Esophagus muscularis mucosa (tissue), 4 donors: ENCODE measurements around the gene FLNC. TPM values are rescaled to one million over a fixed set of nuclear protein-coding genes. Genes with fewer than 3 reads are reported as not detected.
A peak's percentile ranks its signal among the peaks of the same experiment; 100 is the strongest.

Experiments used
- DNase-seq: peaks from one replicate; pipeline ENCODE4 v3.0.0-alpha.2; 2017; ENCODE audit errors: extremely low spot score
- H3K27ac ChIP-seq, 4 donors: fragments of 200-600 bp; sonication (generic); replicated peaks in 1 of 4; 1 replicate in 3 of 4; 2 replicates in 1 of 4; pipeline ENCODE4 v1.5.1; 2016 to 2019; ENCODE audit warnings: mild to moderate bottlenecking in 1 of 4
- H3K27me3 ChIP-seq, 4 donors: fragments of 200-600 bp; sonication (generic); one replicate each; pipeline versions ENCODE4 v1.5.1 to v1.6.0; 2016 to 2019
- H3K36me3 ChIP-seq, 4 donors: fragments of 200-600 bp; sonication (generic); one replicate each; pipeline ENCODE4 v1.5.1; 2016 to 2019
- H3K4me1 ChIP-seq, 4 donors: fragments of 200-600 bp; sonication (generic); one replicate each; pipeline ENCODE4 v1.5.1; 2016 to 2019
- H3K4me3 ChIP-seq, 4 donors: fragments of 200-600 bp; sonication (generic); 1 replicate in 2 of 4; 2 replicates in 2 of 4; pipeline ENCODE4 v1.5.1; 2016 to 2019; ENCODE audit warnings: mild to moderate bottlenecking in 4 of 4, moderate library complexity in 1 of 4
- H3K9me3 ChIP-seq, 4 donors: fragments of 200-600 bp; sonication (generic); 1 replicate in 3 of 4; 2 replicates in 1 of 4; pipeline ENCODE4 v1.5.1; 2016 to 2019
- EP300 ChIP-seq: sonication (generic); formaldehyde crosslinking; IDR thresholded peaks from one replicate; pipeline ENCODE4 v1.6.1; 2017; ENCODE audit warnings: antibody characterized with exemption
- POLR2A ChIP-seq: fragments of 450-650 bp; IDR thresholded peaks from one replicate; pipeline ENCODE4 v1.6.1; 2017; ENCODE audit warnings: antibody characterized with exemption, moderate library complexity, mild to moderate bottlenecking, low read depth
- POLR2AphosphoS5 ChIP-seq, 2 donors: sonication (generic); formaldehyde crosslinking; IDR thresholded peaks; one replicate each; pipeline ENCODE4 v1.6.1; 2017; ENCODE audit warnings: antibody characterized with exemption in 2 of 2
- WGBS: methylation state at CpG from one replicate; pipeline ENCODE4 v1.1.5; 2018; 5-methylcytosine and 5-hydroxymethylcytosine counted together
- intact Hi-C: fragments of 100-400 bp; cut with DNase I; formaldehyde crosslinking; loops from one replicate; pipeline ENCODE4 v1.15.1; 2023
- total RNA-seq, 4 donors: library from RNA; depleted of rRNA; stranded (reverse); fragments of >200 nt; gene quantifications; one replicate each; pipeline versions ENCODE4 v1.1.0 to v1.2.1, GENCODE V29; 2016
- TF ChIP-seq, protein P1 (sequence below), 3 experiments: fragments of 200-600 bp in 2 of 3; fragments of 450-650 bp in 1 of 3; sonication (generic) in 2 of 3; IDR thresholded peaks; one replicate each; pipeline ENCODE4 v1.5.1; 2017 to 2019; ENCODE audit warnings: antibody characterized with exemption in 3 of 3, mild to moderate bottlenecking in 2 of 3, moderate library complexity in 1 of 3

The FLNC gene
- total RNA-seq, 4 donors from 2014 or later, result 391 to 932 (median 533) TPM

DNA sequence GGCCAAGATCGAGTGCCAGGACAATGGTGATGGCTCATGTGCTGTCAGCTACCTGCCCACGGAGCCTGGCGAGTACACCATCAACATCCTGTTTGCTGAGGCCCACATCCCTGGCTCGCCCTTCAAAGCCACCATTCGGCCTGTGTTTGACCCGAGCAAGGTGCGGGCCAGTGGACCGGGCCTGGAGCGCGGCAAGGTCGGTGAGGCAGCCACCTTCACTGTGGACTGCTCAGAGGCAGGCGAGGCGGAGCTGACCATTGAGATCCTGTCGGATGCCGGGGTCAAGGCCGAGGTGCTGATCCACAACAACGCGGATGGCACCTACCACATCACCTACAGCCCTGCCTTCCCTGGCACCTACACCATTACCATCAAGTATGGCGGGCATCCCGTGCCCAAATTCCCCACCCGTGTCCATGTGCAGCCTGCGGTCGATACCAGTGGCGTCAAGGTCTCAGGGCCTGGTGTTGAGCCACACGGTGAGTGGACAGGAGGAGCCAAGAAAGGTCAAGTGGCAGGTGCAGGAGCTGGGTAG lies 14.6 kb downstream of the FLNC start:
- peak overlapping the region in 3 of 4 donors; percentile 34 to 98 (median 97) for H3K27ac ChIP-seq
- intact Hi-C loops, result no loop called here
- H3K4me3 ChIP-seq, result no peak overlapping the region
- no peaks in the 10 kb centered on the region for H3K27me3 ChIP-seq
- no peak for DNase-seq
- WGBS, result 87% methylated on average over 14 of the region's 25 CpGs
- H3K4me1 ChIP-seq, result peaks cover 0 to 12% (median 6%) of the 10 kb centered on the region in 4 donors
- TF ChIP-seq POLR2AphosphoS5 (IDR thresholded peaks at IDR 0.05), result peak in 1 of 2 donors; percentile 12
- TF ChIP-seq POLR2A, result no peak
- H3K36me3 ChIP-seq, result peaks cover 76 to 100% (median 99%) of the 10 kb centered on the region in 4 donors
- H3K9me3 ChIP-seq, result no peaks in the 10 kb centered on the region

DNA sequence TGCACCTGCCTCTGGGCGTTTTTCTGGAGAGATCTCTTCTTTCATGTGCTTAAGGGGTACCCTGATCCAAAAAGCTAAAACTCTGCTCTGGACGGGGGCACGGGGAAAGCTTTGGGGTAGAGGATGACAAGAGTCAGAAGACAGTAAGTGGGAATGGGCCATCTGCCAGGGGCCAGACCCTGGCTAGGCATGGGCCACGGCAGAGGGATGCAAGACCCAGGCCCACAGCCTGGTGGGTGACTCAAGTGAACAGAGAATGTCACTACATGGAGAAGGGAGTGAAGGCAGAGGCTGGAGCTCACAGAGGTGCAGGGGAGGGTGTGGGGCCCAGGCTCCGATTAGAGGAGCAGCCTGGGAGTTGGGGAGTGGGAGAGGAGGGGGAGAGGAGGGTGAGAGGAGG lies 15.3 kb downstream of the FLNC start:
- TF ChIP-seq, protein P1, sequence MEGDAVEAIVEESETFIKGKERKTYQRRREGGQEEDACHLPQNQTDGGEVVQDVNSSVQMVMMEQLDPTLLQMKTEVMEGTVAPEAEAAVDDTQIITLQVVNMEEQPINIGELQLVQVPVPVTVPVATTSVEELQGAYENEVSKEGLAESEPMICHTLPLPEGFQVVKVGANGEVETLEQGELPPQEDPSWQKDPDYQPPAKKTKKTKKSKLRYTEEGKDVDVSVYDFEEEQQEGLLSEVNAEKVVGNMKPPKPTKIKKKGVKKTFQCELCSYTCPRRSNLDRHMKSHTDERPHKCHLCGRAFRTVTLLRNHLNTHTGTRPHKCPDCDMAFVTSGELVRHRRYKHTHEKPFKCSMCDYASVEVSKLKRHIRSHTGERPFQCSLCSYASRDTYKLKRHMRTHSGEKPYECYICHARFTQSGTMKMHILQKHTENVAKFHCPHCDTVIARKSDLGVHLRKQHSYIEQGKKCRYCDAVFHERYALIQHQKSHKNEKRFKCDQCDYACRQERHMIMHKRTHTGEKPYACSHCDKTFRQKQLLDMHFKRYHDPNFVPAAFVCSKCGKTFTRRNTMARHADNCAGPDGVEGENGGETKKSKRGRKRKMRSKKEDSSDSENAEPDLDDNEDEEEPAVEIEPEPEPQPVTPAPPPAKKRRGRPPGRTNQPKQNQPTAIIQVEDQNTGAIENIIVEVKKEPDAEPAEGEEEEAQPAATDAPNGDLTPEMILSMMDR (IDR thresholded peaks at IDR 0.05), result no peak
- TF ChIP-seq POLR2A, result no peak
- TF ChIP-seq POLR2AphosphoS5 (IDR thresholded peaks at IDR 0.05), result no peak
- no peak for TF ChIP-seq EP300
- H3K4me1 ChIP-seq, result peaks cover 0 to 12% (median 6%) of the 10 kb centered on the region in 4 donors
- no peak overlapping the region for H3K4me3 ChIP-seq
- DNase-seq, result no peak
- no peaks in the 10 kb centered on the region for H3K27me3 ChIP-seq
- peaks cover 78 to 100% (median 99%) of the 10 kb centered on the region in 4 donors for H3K36me3 ChIP-seq
- intact Hi-C loops, result no loop called here
- H3K9me3 ChIP-seq, result no peaks in the 10 kb centered on the region
- H3K27ac ChIP-seq, result peak overlapping the region; percentile 4 to 97 (median 23)
- WGBS, result 64% methylated on average over 5 of the region's 5 CpGs

DNA sequence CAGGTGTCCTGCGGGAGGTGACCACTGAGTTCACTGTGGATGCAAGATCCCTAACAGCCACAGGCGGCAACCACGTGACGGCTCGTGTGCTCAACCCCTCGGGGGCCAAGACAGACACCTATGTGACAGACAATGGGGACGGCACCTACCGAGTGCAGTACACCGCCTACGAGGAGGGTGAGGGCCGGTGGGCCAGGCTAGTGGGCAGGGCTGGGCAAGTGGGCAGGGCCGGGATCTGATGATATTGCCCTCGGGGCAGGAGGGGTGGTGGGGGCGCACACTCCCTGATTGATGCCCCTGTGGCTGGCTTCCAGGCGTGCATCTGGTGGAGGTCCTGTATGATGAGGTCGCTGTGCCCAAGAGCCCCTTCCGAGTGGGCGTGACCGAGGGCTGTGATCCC lies 15.8 kb downstream of the FLNC start:
- no peak for DNase-seq
- H3K4me1 ChIP-seq, result peaks cover 0 to 12% (median 6%) of the 10 kb centered on the region in 4 donors
- H3K27me3 ChIP-seq, result no peaks in the 10 kb centered on the region
- H3K9me3 ChIP-seq, result no peaks in the 10 kb centered on the region
- intact Hi-C loops, result no loop called here
- peaks cover 79 to 100% (median 99%) of the 10 kb centered on the region in 4 donors for H3K36me3 ChIP-seq
- no peak overlapping the region for H3K4me3 ChIP-seq
- peak overlapping the region; percentile 4 to 97 (median 36) for H3K27ac ChIP-seq
- TF ChIP-seq EP300 (no peak), POLR2AphosphoS5 (IDR thresholded peaks at IDR 0.05) (no peak), POLR2A (no peak)
- TF ChIP-seq, protein P1 (IDR thresholded peaks at IDR 0.05), result no peak
- WGBS, result 84% methylated on average over 11 of the region's 19 CpGs

DNA sequence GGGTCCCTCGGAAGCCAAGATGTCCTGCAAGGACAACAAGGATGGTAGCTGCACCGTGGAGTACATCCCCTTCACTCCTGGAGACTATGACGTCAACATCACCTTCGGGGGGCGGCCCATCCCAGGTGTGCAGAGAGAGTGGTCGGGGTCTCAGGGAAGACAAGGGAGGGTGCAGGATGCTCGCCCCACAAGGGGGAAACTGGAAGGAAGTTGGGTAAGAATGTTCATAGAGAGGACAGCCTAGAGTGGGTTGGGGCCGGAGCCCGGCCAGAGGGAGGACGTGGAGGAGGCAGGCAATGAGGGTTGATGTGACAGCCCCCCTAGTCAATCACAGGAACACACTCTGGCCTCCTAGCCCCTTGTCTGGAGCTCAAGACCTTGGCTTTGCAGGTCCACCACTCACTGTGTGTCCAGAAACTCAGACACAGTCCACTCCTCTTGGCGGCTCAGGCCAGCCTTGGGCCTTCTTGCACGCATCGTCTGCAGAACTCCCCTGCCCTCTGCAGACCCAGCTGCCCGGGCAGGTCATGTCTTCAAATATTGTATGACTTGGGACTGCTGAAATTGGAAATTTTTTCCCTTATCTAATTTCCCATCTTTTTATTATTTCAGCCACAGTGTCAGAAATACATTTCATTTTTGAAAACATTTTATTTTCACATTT lies 16.7 kb downstream of the FLNC start:
- H3K4me1 ChIP-seq, result peaks cover 0 to 4% (median 2%) of the 10 kb centered on the region in 4 donors
- H3K4me3 ChIP-seq, result no peak overlapping the region
- no peaks in the 10 kb centered on the region for H3K9me3 ChIP-seq
- TF ChIP-seq POLR2AphosphoS5 (IDR thresholded peaks at IDR 0.05), result no peak
- no peak for TF ChIP-seq EP300
- TF ChIP-seq, protein P1 (IDR thresholded peaks at IDR 0.05), result no peak
- no peak for TF ChIP-seq POLR2A
- intact Hi-C loops, result no loop called here
- 80% methylated on average over 14 of the region's 14 CpGs for WGBS
- H3K27me3 ChIP-seq, result no peaks in the 10 kb centered on the region
- peak overlapping the region in 1 of 4 donors; percentile 33 for H3K27ac ChIP-seq
- DNase-seq, result no peak
- peaks cover 83 to 100% (median 99%) of the 10 kb centered on the region in 4 donors for H3K36me3 ChIP-seq

DNA sequence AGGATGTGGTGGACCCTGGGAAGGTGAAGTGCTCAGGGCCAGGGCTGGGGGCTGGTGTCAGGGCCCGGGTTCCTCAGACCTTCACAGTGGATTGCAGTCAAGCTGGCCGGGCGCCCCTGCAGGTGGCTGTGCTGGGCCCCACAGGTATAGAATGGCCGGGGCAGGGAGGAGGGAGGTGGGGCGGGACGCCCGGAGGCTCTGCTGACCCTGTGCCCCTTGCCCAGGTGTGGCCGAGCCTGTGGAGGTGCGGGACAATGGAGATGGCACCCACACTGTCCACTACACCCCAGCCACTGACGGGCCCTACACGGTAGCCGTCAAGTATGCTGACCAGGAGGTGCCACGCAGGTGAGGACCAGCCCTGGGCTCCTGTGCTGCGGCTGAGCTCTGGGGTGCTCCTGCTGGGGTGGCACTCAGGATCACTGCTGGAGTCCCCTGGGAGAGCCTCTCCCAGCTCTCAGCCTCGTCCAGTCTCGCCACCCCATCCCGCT lies 17.6 kb downstream of the FLNC start:
- WGBS, result 83% methylated on average over 9 of the region's 17 CpGs
- TF ChIP-seq, protein P1 (IDR thresholded peaks at IDR 0.05), result no peak
- TF ChIP-seq EP300, result no peak
- no peak for TF ChIP-seq POLR2A
- TF ChIP-seq POLR2AphosphoS5 (IDR thresholded peaks at IDR 0.05), result no peak
- Histone ChIP-seq H3K4me1 (no peaks in the 10 kb centered on the region), H3K27me3 (no peaks in the 10 kb centered on the region), H3K27ac (peak overlapping the region in 3 of 4 donors; percentile 32 to 48 (median 40)), H3K4me3 (no peak overlapping the region), H3K9me3 (no peaks in the 10 kb centered on the region), H3K36me3 (peaks cover 85 to 100% (median 99%) of the 10 kb centered on the region in 4 donors)
- DNase-seq, result no peak
- intact Hi-C loops, result no loop called here
